HG02970 (cell line): Measurements from ENCODE around the gene DCP2.

Experiments used
- ATAC-seq: cut with Tn5 transposase; IDR thresholded peaks from one replicate; pipeline ENCODE4 v1.9.1; 2021; ENCODE audit warnings: mild to moderate bottlenecking, moderate library complexity, moderate number of reproducible peaks; ENCODE audit not compliant: unreplicated experiment, low FRiP score

DCP2 gene

DNA sequence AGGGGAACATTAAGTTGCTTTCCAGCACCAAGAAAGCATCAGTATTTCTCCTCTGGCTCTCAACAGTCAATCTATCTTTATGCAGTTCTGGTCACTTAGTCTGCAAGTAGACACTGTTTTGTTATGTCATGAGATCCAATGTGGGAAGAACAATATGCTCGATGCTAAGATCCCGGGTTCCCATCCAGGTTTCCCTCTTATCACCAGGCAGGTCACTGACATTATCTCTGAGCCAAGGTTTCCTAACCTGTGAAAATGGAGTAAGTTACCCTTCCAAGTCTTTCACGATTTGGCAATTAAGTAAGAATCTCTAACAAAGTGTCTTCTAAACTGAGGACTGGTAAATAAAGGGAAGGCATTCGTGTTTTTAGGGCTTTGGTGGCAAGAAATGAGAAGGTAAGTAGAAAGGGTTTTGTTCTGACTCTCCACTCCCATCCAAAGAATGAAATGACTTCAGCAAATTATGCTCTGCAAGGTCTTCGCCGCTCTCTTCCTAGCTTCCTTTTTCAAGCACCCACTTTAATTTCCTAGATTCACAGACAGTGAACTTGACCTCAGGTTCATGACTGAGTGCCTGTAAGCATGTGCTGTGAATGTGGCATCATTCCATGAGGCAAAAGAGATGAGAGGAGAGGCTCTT is 86.4 kb downstream of the DCP2 start:
- ATAC-seq: no peak

DNA sequence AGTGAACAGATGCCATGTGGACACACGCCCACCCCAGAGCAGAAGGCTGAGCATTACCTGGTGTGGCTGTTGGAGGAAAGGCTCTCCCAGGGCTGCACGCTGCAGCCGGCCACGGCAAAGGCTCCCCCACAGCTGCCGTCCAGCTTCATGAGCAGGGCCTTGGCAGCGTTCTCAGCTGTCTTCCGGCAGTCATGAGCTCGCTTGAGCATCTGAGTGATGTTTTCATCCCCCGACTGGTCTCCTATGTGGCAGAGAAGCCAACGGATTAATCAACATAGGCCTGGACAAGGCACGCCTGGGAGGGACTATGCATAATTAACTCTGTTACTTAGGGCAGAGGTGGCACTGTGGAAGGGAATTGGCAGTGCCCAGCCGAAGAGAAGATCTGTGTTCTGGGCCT is 87.3 kb downstream of the DCP2 start:
- no peak for ATAC-seq

DNA sequence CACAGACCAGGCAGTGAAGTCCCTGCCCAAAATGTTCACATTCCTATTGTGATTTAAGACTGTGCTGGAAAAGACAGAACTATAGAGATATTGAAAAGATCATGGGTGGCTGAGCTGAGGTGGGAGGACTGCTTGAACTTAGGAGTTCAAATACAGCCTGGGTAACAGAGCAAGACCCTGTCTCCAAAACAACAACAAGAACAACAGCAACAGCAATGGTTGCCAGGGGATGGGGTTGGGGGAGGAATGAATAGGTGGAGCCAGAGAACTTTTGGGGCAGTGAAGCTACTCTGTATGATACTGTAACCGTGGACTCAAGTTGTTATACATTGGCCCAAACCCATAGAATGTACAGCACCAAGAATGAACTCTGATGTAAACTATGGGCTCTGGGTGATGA is 88.2 kb downstream of the DCP2 start:
- ATAC-seq: no peak

DNA sequence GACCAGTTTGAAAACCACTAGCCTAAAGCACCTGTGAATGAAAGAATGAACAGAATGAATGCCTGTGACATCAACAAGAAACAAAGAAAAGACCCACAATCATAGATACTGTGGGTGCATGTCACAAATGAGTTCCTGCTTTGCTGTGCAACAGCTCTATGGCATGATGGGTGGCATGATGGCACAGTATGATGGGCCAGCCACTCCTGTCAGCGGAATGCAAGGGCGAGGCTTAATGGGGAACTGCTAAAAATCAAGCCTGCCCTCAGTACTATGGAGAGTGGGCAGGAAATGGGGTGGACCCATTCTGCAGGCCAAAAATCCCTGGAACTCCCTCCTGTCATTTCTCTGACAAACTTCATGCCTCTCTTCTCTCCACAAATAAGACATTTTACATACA is 89.0 kb downstream of the DCP2 start:
- no peak for ATAC-seq

DNA sequence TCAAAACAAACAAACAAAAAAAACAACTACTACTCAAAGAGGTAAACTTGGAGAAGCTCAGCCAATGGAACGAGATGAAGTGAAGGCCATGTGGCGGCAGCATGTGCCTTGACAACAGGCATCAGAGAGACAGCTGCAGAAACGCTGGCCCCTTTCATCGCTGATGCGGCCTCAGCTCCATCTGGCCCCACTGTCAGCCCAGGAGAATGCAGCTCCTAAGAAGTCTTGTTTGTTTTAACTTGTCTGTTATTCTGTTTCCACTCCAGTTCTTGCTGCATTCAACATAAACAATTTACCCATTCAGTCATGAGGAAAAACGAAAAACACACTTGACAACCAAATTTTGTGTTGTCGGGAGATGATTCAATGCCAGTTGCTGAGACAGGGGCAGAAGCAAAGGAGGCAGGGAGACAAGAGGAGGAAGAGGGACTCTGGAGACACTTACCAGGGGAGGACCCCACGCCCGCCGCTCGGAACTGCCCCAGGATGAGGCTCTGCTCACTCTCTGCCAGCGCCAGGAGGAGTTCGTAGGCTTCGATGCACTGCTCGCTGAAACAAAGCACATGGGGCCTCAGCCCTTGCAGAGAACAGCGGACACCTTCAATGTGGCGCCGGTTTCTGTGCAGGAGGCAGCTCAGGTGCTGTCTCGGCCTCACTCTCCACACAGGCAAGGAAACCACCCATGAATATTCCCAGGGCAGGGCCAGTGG is 91.2 kb downstream of the DCP2 start:
- ATAC-seq: no peak

DNA sequence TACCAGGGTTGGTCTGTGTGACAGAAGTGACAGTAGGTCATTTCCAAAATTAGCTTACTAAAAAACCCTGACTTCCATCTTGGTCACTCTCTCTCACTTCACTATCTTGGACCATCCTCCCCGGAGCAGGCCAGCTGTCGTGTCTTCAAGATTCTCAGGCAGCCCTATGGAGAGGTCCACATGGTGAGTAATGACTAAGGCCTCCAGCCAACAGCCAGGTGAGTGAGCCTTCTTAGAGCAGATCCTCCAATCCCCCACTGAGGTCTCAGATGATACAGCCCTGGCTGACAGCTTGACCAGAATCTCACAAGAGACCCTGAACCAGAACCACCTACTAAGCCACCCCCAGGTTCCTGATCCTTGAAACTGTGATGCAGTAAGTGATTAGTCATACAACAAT is 92.0 kb downstream of the DCP2 start:
- ATAC-seq: no peak
